HepG2 (cell line): ENCODE measurements around the gene INHBE. TPM values are rescaled to one million over a fixed set of nuclear protein-coding genes. Genes with fewer than 3 reads are reported as not detected.

ENCODE experiments used
- GATA4 ChIP-seq: sonication (generic); IDR thresholded peaks from 2 replicates; pipeline ENCODE4 v1.6.1; 2016; ENCODE audit warnings: antibody characterized with exemption, low read depth, borderline replicate concordance
- HNRNPK ChIP-seq: fragments of 200-400 bp; formaldehyde crosslinking; IDR thresholded peaks from 2 replicates; pipeline ENCODE4 v1.6.1; 2018; ENCODE audit warnings: low read length, low read depth, moderate library complexity, mild to moderate bottlenecking; ENCODE audit not compliant: poor library complexity, severe bottlenecking
- LCORL ChIP-seq, 2 experiments: fragments of 450-650 bp in 1 of 2; sonication (generic) in 1 of 2; formaldehyde crosslinking in 1 of 2; IDR thresholded peaks; 2 replicates each; pipeline versions ENCODE4 v1.5.0 to v1.6.1; 2017 to 2020; ENCODE audit warnings: antibody characterized with exemption in 1 of 2, missing genetic modification reagents in 1 of 2
- MIER3 ChIP-seq: IDR thresholded peaks from 2 replicates; pipeline ENCODE4 v1.6.1; 2016; ENCODE audit warnings: missing compliant biosample characterization, borderline replicate concordance
- PHF20 ChIP-seq: sonication (generic); formaldehyde crosslinking; IDR thresholded peaks from 2 replicates; pipeline ENCODE4 v1.5.0; 2020; ENCODE audit warnings: mild to moderate bottlenecking, missing genetic modification reagents
- PHF21A ChIP-seq: sonication (generic); formaldehyde crosslinking; IDR thresholded peaks from 2 replicates; pipeline ENCODE4 v1.5.0; 2020; ENCODE audit warnings: mild to moderate bottlenecking, missing genetic modification reagents
- PPARG ChIP-seq: conservative IDR thresholded peaks from 2 replicates; pipeline ENCODE4 v1.6.1; 2016; ENCODE audit warnings: missing biosample characterization, missing genetic modification reagents
- RXRA ChIP-seq: sonication (generic); formaldehyde crosslinking; IDR thresholded peaks from 2 replicates; pipeline ENCODE4 v1.5.1; 2020; ENCODE audit warnings: missing genetic modification reagents
- SCMH1 ChIP-seq: sonication (generic); formaldehyde crosslinking; IDR thresholded peaks from 2 replicates; pipeline ENCODE4 v1.9.0; 2021; ENCODE audit warnings: missing genetic modification reagents, mild to moderate bottlenecking, borderline replicate concordance
- SRSF1 ChIP-seq: fragments of 200-400 bp; formaldehyde crosslinking; optimal IDR thresholded peaks from 2 replicates; pipeline ENCODE3; 2017; ENCODE audit warnings: mild to moderate bottlenecking, low read depth, low read length, moderate library complexity
- ZFP62 ChIP-seq: sonication (generic); formaldehyde crosslinking; IDR thresholded peaks from 2 replicates; pipeline ENCODE4 v1.4.0; 2020; ENCODE audit warnings: missing genetic modification reagents
- ZNF558 ChIP-seq: sonication (generic); formaldehyde crosslinking; IDR thresholded peaks from 2 replicates; pipeline ENCODE4 v1.9.0; 2022; ENCODE audit warnings: mild to moderate bottlenecking, missing genetic modification reagents, borderline replicate concordance
- polyA plus RNA-seq, 8 experiments: library from polyadenylated mRNA; depleted of rRNA in 3 of 8; stranded (reverse) in 7 of 8; unstranded in 1 of 8; fragments of >200 nt; fragmentation: Illumina TruSeq in 4 of 8; extraction: Trizol in 4 of 8; gene quantifications; 2 replicates each; pipeline versions ENCODE4 v1.2.1 to v1.2.3, GENCODE V29; 2011 to 2016; ENCODE audit warnings: low read depth in 4 of 8, missing spikeins in 1 of 8, mixed read lengths in 1 of 8; ENCODE audit not compliant: insufficient read depth in 1 of 8
- total RNA-seq, 5 experiments: library from RNA; depleted of rRNA; stranded (reverse); fragments of >200 nt; fragmentation: Illumina TruSeq; extraction: Trizol; gene quantifications; 2 replicates each; pipeline ENCODE4 v1.2.3, GENCODE V29; 2016; ENCODE audit warnings: low read depth in 1 of 5
- TF ChIP-seq, protein P1 (sequence below): sonication (generic); formaldehyde crosslinking; IDR thresholded peaks from 2 replicates; pipeline ENCODE4 v1.4.0; 2020; ENCODE audit warnings: mild to moderate bottlenecking, missing genetic modification reagents
- TF ChIP-seq, protein P2 (sequence below): sonication (generic); formaldehyde crosslinking; IDR thresholded peaks from 2 replicates; pipeline ENCODE4 v1.4.0; 2020; ENCODE audit warnings: mild to moderate bottlenecking, missing genetic modification reagents
- TF ChIP-seq, protein P3 (sequence below): sonication (generic); formaldehyde crosslinking; IDR thresholded peaks from 2 replicates; pipeline ENCODE4 v1.5.0; 2020; ENCODE audit warnings: missing genetic modification reagents

Gene INHBE
- total and polyA plus RNA-seq, 2 of the 13 experiments (the other 11 are each of a cell fraction or from before 2014, with no cell fraction given): 17.0 to 32.0 TPM

DNA sequence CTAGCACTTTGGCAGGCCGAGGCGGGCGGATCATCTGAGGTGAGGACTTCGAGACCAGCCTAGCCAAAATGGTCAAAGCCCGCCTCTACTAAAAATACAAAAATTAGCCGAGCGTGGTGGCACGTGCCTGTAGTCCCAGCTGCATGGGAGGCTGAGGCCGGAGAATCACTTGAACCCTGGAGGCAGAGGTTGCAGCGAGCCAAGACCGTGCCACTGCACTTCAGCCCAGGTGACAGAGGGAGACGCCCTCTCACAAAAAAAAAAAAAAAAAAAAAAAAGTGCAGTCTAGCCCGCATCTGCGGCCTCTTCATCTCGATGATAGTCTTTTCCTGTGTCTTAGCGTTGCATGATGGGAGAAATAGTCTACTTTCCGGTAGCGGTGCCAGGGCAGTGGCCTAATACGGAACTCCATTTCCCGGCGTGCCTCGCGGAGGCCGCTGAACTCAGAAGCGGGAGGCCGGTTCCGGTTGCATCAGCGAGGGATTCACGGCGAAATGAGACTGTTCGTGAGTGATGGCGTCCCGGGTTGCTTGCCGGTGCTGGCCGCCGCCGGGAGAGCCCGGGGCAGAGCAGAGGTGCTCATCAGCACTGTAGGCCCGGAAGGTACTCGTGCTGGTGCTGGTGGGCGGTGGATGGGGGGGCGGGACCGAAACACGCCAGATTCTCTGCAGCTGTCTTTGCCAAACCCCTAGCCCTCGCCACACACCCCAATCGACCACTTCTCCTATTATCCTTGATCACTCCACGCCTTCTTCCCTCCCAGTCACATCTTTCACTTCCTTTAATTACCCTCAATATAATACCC, 32.7 kb downstream of the INHBE start, which contains the start of gene MARS1 (continued):
- TF ChIP-seq, protein P1, sequence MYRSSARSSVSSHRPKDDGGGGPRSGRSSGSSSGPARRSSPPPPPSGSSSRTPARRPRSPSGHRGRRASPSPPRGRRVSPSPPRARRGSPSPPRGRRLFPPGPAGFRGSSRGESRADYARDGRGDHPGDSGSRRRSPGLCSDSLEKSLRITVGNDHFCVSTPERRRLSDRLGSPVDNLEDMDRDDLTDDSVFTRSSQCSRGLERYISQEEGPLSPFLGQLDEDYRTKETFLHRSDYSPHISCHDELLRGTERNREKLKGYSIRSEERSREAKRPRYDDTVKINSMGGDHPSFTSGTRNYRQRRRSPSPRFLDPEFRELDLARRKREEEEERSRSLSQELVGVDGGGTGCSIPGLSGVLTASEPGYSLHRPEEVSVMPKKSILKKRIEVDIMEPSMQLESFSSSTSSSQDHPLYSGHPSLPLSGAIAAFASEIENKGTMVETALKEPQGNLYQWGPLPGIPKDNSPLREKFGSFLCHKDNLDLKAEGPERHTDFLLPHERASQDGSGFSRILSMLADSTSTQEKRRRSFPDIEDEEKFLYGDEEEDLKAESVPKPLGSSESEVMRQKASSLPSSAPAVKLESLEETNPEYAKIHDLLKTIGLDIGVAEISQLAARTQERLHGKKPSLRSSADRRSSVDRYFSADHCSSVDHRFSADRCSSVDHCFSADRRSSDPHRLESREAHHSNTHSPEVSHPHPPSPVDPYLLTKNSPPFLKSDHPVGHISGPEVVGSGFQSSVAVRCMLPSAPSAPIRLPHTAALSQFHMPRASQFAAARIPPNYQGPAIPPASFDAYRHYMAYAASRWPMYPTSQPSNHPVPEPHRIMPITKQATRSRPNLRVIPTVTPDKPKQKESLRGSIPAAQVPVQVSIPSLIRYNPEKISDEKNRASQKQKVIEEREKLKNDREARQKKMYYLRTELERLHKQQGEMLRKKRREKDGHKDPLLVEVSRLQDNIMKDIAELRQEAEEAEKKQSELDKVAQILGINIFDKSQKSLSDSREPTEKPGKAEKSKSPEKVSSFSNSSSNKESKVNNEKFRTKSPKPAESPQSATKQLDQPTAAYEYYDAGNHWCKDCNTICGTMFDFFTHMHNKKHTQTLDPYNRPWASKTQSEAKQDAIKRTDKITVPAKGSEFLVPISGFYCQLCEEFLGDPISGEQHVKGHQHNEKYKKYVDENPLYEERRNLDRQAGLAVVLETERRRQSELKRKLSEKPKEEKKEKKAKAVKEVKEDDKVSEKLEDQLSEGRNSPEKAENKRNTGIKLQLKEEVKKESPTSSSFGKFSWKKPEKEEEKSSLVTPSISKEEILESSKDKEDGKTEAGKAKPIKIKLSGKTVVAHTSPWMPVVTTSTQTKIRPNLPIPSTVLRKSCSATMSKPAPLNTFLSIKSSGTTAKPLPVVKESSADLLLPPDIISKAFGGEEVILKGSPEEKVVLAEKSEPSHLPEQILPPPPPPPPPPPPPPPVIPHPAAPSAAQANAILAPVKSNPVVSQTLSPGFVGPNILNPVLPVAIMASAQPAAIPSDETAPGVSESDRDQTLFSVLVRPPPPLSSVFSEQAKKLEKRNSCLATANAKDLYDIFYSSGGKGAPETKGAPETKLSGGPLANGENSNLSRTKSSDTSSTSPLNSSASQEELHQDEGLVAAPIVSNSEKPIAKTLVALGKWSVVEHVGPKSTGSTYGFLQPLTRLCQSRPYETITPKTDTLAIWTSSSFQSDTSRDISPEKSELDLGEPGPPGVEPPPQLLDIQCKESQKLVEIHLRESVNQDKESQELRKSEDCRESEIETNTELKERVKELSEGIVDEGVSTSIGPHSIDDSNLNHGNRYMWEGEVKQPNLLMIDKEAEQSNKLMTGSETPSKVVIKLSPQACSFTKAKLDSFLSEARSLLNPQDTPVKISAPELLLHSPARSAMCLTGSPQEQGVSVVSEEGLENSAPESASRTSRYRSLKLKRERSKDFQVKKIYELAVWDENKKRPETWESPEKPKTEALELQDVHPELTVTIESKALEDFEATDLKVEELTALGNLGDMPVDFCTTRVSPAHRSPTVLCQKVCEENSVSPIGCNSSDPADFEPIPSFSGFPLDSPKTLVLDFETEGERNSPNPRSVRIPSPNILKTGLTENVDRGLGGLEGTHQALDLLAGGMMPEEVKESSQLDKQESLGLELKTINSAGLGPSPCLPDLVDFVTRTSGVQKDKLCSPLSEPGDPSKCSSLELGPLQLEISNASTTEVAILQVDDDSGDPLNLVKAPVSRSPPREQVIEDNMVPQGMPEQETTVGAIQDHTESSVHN (CRISPR knock-in tag): no peak
- TF ChIP-seq PPARG (CRISPR knock-in tag): peak; percentile 34; the same call in 1 of the 2 replicates
- TF ChIP-seq MIER3 (CRISPR knock-in tag): 0 out of 2 replicates have a peak, but pooled peaks have one; percentile 39
- TF ChIP-seq, protein P2, sequence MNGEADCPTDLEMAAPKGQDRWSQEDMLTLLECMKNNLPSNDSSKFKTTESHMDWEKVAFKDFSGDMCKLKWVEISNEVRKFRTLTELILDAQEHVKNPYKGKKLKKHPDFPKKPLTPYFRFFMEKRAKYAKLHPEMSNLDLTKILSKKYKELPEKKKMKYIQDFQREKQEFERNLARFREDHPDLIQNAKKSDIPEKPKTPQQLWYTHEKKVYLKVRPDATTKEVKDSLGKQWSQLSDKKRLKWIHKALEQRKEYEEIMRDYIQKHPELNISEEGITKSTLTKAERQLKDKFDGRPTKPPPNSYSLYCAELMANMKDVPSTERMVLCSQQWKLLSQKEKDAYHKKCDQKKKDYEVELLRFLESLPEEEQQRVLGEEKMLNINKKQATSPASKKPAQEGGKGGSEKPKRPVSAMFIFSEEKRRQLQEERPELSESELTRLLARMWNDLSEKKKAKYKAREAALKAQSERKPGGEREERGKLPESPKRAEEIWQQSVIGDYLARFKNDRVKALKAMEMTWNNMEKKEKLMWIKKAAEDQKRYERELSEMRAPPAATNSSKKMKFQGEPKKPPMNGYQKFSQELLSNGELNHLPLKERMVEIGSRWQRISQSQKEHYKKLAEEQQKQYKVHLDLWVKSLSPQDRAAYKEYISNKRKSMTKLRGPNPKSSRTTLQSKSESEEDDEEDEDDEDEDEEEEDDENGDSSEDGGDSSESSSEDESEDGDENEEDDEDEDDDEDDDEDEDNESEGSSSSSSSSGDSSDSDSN (CRISPR knock-in tag): peak; percentile 44; the same call in 1 of the 2 replicates
- TF ChIP-seq PHF21A (CRISPR knock-in tag): peak; percentile 65; the same call in 1 of the 2 replicates
- peak; percentile 88 for TF ChIP-seq PHF20 (CRISPR knock-in tag)
- peak; percentile 36; the same call in 1 of the 2 replicates for TF ChIP-seq RXRA (CRISPR knock-in tag)
- no peak for TF ChIP-seq SCMH1 (CRISPR knock-in tag)
- TF ChIP-seq, protein P3, sequence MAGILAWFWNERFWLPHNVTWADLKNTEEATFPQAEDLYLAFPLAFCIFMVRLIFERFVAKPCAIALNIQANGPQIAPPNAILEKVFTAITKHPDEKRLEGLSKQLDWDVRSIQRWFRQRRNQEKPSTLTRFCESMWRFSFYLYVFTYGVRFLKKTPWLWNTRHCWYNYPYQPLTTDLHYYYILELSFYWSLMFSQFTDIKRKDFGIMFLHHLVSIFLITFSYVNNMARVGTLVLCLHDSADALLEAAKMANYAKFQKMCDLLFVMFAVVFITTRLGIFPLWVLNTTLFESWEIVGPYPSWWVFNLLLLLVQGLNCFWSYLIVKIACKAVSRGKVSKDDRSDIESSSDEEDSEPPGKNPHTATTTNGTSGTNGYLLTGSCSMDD (CRISPR knock-in tag): no peak
- TF ChIP-seq GATA4: no peak
- peak; percentile 81 for TF ChIP-seq SRSF1
- TF ChIP-seq ZNF558 (CRISPR knock-in tag): no peak
- no peak for TF ChIP-seq HNRNPK
- no peak for TF ChIP-seq LCORL (IDR thresholded peaks at IDR 0.05)
- peak; percentile 62; the same call in 1 of the 2 replicates for TF ChIP-seq LCORL (CRISPR knock-in tag; IDR thresholded peaks at IDR 0.05)
- no peak for TF ChIP-seq ZFP62 (CRISPR knock-in tag)
